BJ (cell line): Measurements from ENCODE around the gene GSE1. TPM values are rescaled to one million over a fixed set of nuclear protein-coding genes. Genes with fewer than 3 reads are reported as not detected.

ENCODE experiments used
- CTCF ChIA-PET: fragments of 350-600 bp; formaldehyde crosslinking; extraction: SDS; loops from one replicate; lab custom pipeline; 2021; ENCODE audit warnings: antibody characterized with exemption, inconsistent platforms; lab: Yijun Ruan, JAX
- POLR2A ChIA-PET: fragments of 300-600 bp; sonication (Branson Sonifier 250); formaldehyde crosslinking; extraction: SDS; loops from one replicate; lab custom pipeline; 2021; ENCODE audit warnings: antibody characterized with exemption; lab: Charles Lee
- DNase-seq: peaks from one replicate; pipeline ENCODE4 v3.0.0-alpha.2; 2011; ENCODE audit warnings: low read depth
- H3K27me3 ChIP-seq: 2 replicates; pipeline ENCODE4 v1.6.0; 2011; ENCODE audit warnings: low read length; ENCODE audit not compliant: control insufficient read depth, insufficient read depth
- H3K36me3 ChIP-seq: 2 replicates; pipeline ENCODE4 v1.5.1; 2011; ENCODE audit warnings: low read length; ENCODE audit not compliant: control insufficient read depth, insufficient read depth
- H3K4me3 ChIP-seq: 2 replicates; pipeline ENCODE4 v1.5.1; 2011; ENCODE audit warnings: low read depth, mild to moderate bottlenecking, control low read depth, low read length
- polyA plus RNA-seq: library from polyadenylated mRNA; depleted of rRNA; stranded (reverse); fragments of >200 nt; gene quantifications from 2 replicates; pipeline ENCODE4 v1.2.3, GENCODE V29; 2011
- TF ChIP-seq, protein P1 (sequence below): IDR thresholded peaks from 2 replicates; pipeline ENCODE4 v1.5.1; 2011; ENCODE audit warnings: low read depth, mild to moderate bottlenecking, control low read depth, inconsistent platforms, low read length, moderate library complexity; ENCODE audit not compliant: insufficient read depth

The GSE1 gene
- polyA plus RNA-seq, 1 experiment, result 16.2 TPM

DNA sequence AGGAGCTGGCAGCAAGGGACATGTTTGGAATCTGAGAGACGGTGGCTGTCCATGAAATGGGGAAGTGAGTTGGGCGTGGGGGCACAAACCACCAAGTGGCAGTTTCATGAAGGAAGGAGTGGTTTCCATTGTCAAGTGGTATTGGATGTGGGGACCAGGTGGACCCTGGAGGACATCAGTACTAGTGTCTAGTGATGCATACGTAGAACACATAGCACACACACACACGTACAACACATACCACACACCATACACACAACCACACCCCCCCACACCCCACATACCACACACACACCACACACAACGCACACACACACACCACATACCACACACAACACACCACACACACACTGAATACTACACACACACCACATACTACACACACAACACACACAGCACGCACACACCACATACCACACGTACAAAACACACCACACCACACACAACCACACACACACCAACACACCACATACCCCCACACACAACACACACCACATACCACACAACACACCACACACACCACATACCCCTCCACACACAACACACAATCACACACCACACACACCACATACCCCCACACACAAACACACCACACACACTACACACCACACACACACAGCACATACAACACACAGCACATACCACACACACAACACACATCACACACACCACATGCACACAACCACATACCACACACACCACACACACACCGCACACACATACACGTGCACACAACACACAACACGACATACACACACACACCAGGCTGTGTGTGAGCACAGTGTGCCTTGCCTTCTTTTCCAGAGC is 41.1 kb upstream of the GSE1 start:
- Histone ChIP-seq H3K4me3 (no peak overlapping the region), H3K36me3 (no peaks in the 10 kb centered on the region; the same call in 1 of the 2 replicates), H3K27me3 (no peaks in the 10 kb centered on the region)
- TF ChIP-seq, protein P1, sequence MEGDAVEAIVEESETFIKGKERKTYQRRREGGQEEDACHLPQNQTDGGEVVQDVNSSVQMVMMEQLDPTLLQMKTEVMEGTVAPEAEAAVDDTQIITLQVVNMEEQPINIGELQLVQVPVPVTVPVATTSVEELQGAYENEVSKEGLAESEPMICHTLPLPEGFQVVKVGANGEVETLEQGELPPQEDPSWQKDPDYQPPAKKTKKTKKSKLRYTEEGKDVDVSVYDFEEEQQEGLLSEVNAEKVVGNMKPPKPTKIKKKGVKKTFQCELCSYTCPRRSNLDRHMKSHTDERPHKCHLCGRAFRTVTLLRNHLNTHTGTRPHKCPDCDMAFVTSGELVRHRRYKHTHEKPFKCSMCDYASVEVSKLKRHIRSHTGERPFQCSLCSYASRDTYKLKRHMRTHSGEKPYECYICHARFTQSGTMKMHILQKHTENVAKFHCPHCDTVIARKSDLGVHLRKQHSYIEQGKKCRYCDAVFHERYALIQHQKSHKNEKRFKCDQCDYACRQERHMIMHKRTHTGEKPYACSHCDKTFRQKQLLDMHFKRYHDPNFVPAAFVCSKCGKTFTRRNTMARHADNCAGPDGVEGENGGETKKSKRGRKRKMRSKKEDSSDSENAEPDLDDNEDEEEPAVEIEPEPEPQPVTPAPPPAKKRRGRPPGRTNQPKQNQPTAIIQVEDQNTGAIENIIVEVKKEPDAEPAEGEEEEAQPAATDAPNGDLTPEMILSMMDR, result no peak
- no peak for DNase-seq
- CTCF ChIA-PET, result no interaction called here
- POLR2A ChIA-PET, result no interaction called here

DNA sequence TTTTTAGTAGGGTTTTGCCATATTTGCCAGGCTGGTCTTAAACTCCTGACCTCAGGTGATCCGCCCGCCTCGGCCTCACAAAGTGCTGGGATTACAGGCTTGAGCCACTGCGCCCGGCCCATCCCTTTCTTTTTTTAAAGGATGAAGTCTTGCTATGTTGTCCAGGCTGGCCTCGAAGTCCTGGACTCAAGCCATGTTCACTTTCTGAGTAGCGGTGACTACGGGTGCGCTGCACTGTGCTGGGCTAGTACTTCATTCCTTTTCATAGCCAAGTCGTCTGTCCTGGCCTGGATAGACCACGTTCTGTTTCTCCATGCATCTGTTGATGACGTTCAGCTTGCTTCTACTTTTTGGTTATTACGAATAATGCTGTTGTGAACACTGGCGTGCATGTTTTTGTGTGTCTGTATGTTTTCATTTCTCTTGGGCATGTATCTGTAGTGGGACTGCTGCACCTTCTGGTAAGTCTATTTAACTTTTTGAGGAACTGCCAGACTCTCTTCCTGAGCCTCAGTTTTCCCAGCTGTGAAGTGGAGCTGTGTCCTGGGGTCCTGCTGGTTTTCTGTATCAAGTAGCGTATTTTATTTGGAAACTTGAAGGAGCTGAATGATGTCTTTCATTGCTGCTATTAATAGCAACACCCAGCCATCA is 40.0 kb upstream of the GSE1 start:
- no peaks in the 10 kb centered on the region for H3K27me3 ChIP-seq
- DNase-seq, result no peak
- peaks cover 1% of the 10 kb centered on the region; the same call in 1 of the 2 replicates for H3K36me3 ChIP-seq
- ChIA-PET CTCF (interaction anchor here (0.9 to 2.0 kb wide), 6 partner anchors 9 to 58 kb away, joined by 3 to 14 read pairs (median 4); no protein-coding TSS in a partner anchor), POLR2A (no interaction called here)
- TF ChIP-seq, protein P1, result no peak
- H3K4me3 ChIP-seq, result no peak overlapping the region

DNA sequence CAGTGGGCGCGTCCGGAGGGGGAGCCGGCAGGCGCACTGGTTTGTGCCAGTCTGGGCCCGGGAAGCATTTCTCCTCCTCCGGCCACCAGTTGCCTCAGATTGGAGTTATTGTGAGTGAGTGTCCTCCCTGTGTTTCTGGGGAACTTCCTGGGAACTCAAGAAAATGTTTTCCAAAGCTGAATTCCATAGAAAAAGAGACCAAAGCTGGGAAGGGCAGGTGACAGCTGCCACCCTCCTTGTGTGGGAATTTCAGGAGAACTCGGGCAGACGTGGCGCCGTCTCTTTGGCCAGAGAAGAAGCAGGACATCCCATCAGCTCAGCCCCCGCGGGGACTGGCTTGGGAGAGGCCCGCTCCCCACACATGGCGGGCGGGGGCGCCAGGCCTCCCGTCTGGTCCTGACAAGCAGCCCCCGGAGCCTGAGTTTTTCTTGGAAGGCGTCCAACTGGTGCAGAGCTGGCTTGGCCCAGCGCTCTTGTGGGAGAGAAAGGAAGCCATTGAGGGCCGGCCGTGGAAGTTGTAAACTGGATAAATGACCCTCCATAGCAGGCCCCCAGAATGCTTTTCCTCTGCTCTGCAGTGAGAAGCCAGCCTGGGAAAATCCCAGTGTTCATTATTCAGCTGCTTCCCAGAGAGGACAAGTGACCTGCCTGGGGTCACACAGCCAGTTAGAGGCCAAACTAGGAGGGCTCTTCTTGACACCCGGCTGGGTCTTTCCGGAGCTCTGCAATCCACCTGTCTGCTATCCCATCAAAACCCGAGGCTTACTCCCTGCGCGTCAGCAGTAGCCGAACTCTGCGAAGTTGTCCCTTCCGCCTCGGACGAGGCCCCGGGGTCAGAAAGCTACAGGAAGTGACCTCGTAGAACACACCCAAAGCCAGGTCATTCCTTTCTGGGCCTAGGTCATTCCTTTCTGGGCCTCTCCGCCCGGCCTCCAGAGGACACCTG is 39.2 kb upstream of the GSE1 start:
- TF ChIP-seq, protein P1, result no peak
- POLR2A ChIA-PET, result no interaction called here
- Histone ChIP-seq H3K36me3 (peaks cover 1% of the 10 kb centered on the region; the same call in 1 of the 2 replicates), H3K27me3 (no peaks in the 10 kb centered on the region), H3K4me3 (no peak overlapping the region)
- CTCF ChIA-PET, result interaction anchor here (0.9 to 2.0 kb wide), 7 partner anchors 10 to 59 kb away, joined by 3 to 14 read pairs (median 4); no protein-coding TSS in a partner anchor
- no peak for DNase-seq

DNA sequence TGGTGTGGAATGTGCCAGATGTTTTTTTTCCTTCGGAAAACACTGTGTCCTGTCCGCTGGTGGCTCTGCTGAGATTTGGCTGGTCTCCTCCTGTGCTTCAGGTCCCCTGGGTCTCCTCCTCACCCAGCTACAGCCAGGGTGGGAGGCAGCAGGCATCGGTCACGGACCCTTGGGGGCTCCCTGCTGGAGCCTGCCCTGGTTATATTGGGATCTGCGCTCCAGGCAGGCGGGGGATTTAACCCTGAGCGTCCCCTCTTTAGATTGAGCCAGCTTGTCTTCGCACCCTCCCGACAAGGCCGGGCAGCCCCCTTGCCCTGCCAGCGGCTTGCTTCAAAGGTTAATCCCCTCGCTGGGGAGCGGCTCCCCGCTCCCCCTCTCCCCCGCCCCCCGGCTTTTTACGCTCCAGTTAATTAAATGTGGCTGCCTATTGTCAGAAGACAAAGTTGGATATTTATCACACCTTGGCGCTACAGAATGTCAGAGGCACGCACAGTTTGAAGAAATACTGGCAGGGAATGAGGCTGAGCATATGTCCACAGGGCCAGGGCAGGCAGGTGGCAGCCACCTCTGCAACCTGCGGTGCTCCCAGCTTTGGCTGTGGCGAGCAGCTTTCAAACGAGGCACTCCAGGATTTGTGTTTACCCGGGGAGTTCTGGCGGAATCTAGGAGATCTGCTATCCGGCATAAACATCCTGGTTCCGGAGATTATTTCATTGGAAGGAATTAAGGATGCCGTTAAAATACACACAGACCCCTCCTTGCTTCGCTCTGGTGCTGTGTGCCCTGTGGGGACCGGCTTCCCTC is 38.2 kb upstream of the GSE1 start:
- CTCF ChIA-PET, result interaction anchor here (0.6 to 2.0 kb wide), 5 partner anchors 9 to 161 kb away, joined by 3 to 14 read pairs (median 5); no protein-coding TSS in a partner anchor
- POLR2A ChIA-PET, result interaction anchor here (0.7 kb wide), 1 partner anchor 9 kb away, joined by 6 read pairs; no protein-coding TSS in a partner anchor
- Histone ChIP-seq H3K27me3 (no peaks in the 10 kb centered on the region), H3K4me3 (no peak overlapping the region), H3K36me3 (peaks cover 1% of the 10 kb centered on the region; the same call in 1 of the 2 replicates)
- TF ChIP-seq, protein P1, result no peak
- no peak for DNase-seq
